Endothelial cell of umbilical vein (primary cell): ENCODE measurements around the gene PPP1R12A. TPM values are rescaled to one million over a fixed set of nuclear protein-coding genes. Genes with fewer than 3 reads are reported as not detected.

Experiments used
- BruUV-seq: library from RNA; stranded (reverse); fragments of 400-500 nt; replicated peaks from 2 replicates; lab custom pipeline; 2021; lab: Mats Ljungman, UMichigan
- CTCF ChIA-PET: fragments of 300-600, 350-600 bp; sonication (Branson Sonifier 250); formaldehyde crosslinking; loops from one replicate; lab custom pipeline; 2021; ENCODE audit warnings: antibody characterized with exemption, inconsistent platforms; lab: Charles Lee
- POLR2A ChIA-PET: fragments of 300-600, 350-600 bp; sonication (Branson Sonifier 250); formaldehyde crosslinking; loops from one replicate; lab custom pipeline; 2021; ENCODE audit warnings: antibody characterized with exemption, inconsistent platforms; lab: Charles Lee
- DNase-seq: peaks from one replicate; pipeline ENCODE4 v3.0.0-alpha.2; 2011; ENCODE audit warnings: low read depth, low spot score
- FAIRE-seq: peaks from 2 replicates; lab custom pipeline; 2011; peaks lifted over from hg19 to GRCh38; lab: Jason Lieb, UNC
- H2AFZ ChIP-seq: 2 replicates; pipeline ENCODE4 v1.6.0; 2012; ENCODE audit warnings: low read depth, low read length, control low read depth, inconsistent platforms
- H3K27ac ChIP-seq: 2 replicates; pipeline ENCODE4 v1.5.1; 2011; ENCODE audit warnings: low read depth, mild to moderate bottlenecking, control low read depth, low read length, moderate library complexity; ENCODE audit not compliant: insufficient read depth
- H3K27me3 ChIP-seq, 2 experiments: 2 replicates each; pipeline versions ENCODE4 v1.6.0 to v1.6.1; 2011; ENCODE audit warnings: low read length in 2 of 2, mixed read lengths in 1 of 2; ENCODE audit not compliant: control insufficient read depth in 2 of 2, insufficient read depth in 2 of 2
- H3K36me3 ChIP-seq, 2 experiments: 2 replicates in 1 of 2; 3 replicates in 1 of 2; pipeline ENCODE4 v1.5.1; 2011; ENCODE audit warnings: low read length in 2 of 2, mild to moderate bottlenecking in 1 of 2, moderate library complexity in 1 of 2; ENCODE audit not compliant: control insufficient read depth in 2 of 2, insufficient read depth in 2 of 2; ENCODE audit errors: extremely low read depth in 1 of 2
- H3K4me1 ChIP-seq: 3 replicates; pipeline ENCODE4 v1.5.1; 2011; ENCODE audit warnings: mild to moderate bottlenecking, low read length; ENCODE audit not compliant: control insufficient read depth, insufficient read depth; ENCODE audit errors: extremely low read depth
- H3K4me2 ChIP-seq: 2 replicates; pipeline ENCODE4 v1.6.1; 2011; ENCODE audit warnings: low read length, control low read depth, mixed read lengths; ENCODE audit not compliant: insufficient read depth
- H3K4me3 ChIP-seq, 3 experiments: fragments of 200-600 bp in 1 of 3; sonication (generic), shearing (Covaris generic) in 1 of 3; replicated peaks in 1 of 3; 2 replicates each; pipeline ENCODE4 v1.5.1; 2011 to 2016; ENCODE audit warnings: control low read depth in 3 of 3, low read length in 3 of 3, mild to moderate bottlenecking in 2 of 3, inconsistent platforms in 1 of 3, low read depth in 1 of 3, moderate library complexity in 1 of 3; ENCODE audit not compliant: insufficient read depth in 1 of 3
- H3K79me2 ChIP-seq: 2 replicates; pipeline ENCODE4 v1.6.0; 2012; ENCODE audit warnings: low read length, inconsistent platforms; ENCODE audit not compliant: control insufficient read depth, insufficient read depth
- H3K9ac ChIP-seq: replicated peaks from 2 replicates; pipeline ENCODE3; 2011; ENCODE audit warnings: low read length, control low read depth; ENCODE audit not compliant: insufficient read depth; ENCODE audit errors: extremely low read depth
- H3K9me1 ChIP-seq: replicated peaks from 3 replicates; pipeline ENCODE4 v1.6.0; 2011; ENCODE audit warnings: mild to moderate bottlenecking, low read length; ENCODE audit not compliant: control insufficient read depth, insufficient read depth; ENCODE audit errors: extremely low read depth
- H3K9me3 ChIP-seq: replicated peaks from 2 replicates; pipeline ENCODE4 v1.5.1; 2012; ENCODE audit warnings: low read length, inconsistent platforms; ENCODE audit not compliant: control insufficient read depth, insufficient read depth
- H4K20me1 ChIP-seq: replicated peaks from 2 replicates; pipeline ENCODE3; 2011; ENCODE audit warnings: mild to moderate bottlenecking, low read length; ENCODE audit not compliant: control insufficient read depth, insufficient read depth; ENCODE audit errors: extremely low read depth
- CTCF ChIP-seq, 2 donors: IDR thresholded peaks; 1 replicate in 1 of 2; 2 replicates in 1 of 2; pipeline ENCODE4 v1.5.1; 2011; ENCODE audit warnings: low read length in 2 of 2, mild to moderate bottlenecking in 2 of 2, moderate library complexity in 2 of 2, control low read depth in 1 of 2, inconsistent platforms in 1 of 2, low read depth in 1 of 2; ENCODE audit not compliant: insufficient read depth in 1 of 2; ENCODE audit errors: extremely low read depth in 1 of 2
- EZH2 ChIP-seq: IDR thresholded peaks from 2 replicates; pipeline ENCODE4 v1.6.1; 2012; ENCODE audit warnings: borderline replicate concordance, low read depth, mild to moderate bottlenecking, moderate library complexity, low read length, inconsistent platforms; ENCODE audit not compliant: severe bottlenecking
- FOS ChIP-seq: IDR thresholded peaks from 2 replicates; pipeline ENCODE4 v1.6.1; 2011; ENCODE audit warnings: mild to moderate bottlenecking, low read length, moderate library complexity, borderline replicate concordance; ENCODE audit not compliant: insufficient read depth
- GATA2 ChIP-seq: IDR thresholded peaks from 2 replicates; pipeline ENCODE4 v1.7.0; 2011; ENCODE audit warnings: low read depth, mild to moderate bottlenecking, moderate library complexity, mixed read lengths, low read length; ENCODE audit not compliant: insufficient read length, insufficient read depth
- JUN ChIP-seq: IDR thresholded peaks from 2 replicates; pipeline ENCODE4 v1.6.1; 2011; ENCODE audit warnings: borderline replicate concordance, low read depth; ENCODE audit not compliant: insufficient read length, insufficient read depth
- MAX ChIP-seq: IDR thresholded peaks from 2 replicates; pipeline ENCODE4 v1.6.1; 2011; ENCODE audit not compliant: insufficient read depth, insufficient read length
- POLR2A ChIP-seq: IDR thresholded peaks from 2 replicates; pipeline ENCODE4 v1.6.1; 2012; ENCODE audit warnings: low read depth, mild to moderate bottlenecking, control low read depth, low read length
- POLR2AphosphoS5 ChIP-seq: IDR thresholded peaks from 2 replicates; pipeline ENCODE4 v1.6.1; 2012; ENCODE audit warnings: low read depth, mild to moderate bottlenecking, control low read depth, low read length, moderate library complexity; ENCODE audit not compliant: insufficient read depth
- dilution Hi-C: fragments of 300-500 bp; cut with MboI; formaldehyde crosslinking; loops from one replicate; pipeline ENCODE4 v1.15.0; 2019; ENCODE audit warnings: low sequenced_read_pairs; ENCODE audit not compliant: extremely low pct_ligation_motif_present
- intact Hi-C: fragments of 100-400 bp; cut with micrococcal nuclease; formaldehyde crosslinking; loops from one replicate; pipeline ENCODE4 v1.10.0; 2022
- polyA plus RNA-seq, 4 experiments: library from polyadenylated mRNA; depleted of rRNA in 3 of 4; stranded (reverse) in 3 of 4; unstranded in 1 of 4; fragments of >200 nt; gene quantifications; 2 replicates each; pipeline versions ENCODE4 v1.2.1 to v1.2.3, GENCODE V29; 2011 to 2012; ENCODE audit warnings: missing spikeins in 1 of 4
- total RNA-seq: library from RNA; stranded (reverse); gene quantifications from 2 replicates; pipeline ENCODE4 v1.2.3, GENCODE V29; 2021

PPP1R12A gene
- total and polyA plus RNA-seq, 2 donors (not counting 3 experiments of a cell fraction or from before 2014, with no cell fraction given), result 12.9 to 83.9 TPM

GRCh38 chr12:79847417-79847816 lies 87.5 kb downstream of the PPP1R12A start:
- dilution Hi-C loops, result no loop called here
- Histone ChIP-seq H3K9me1 (no peaks in the 10 kb centered on the region), H3K4me3 (no peak overlapping the region), H3K9me3 (no peaks in the 10 kb centered on the region), H3K36me3 (no peaks in the 10 kb centered on the region), H3K27me3 (no peaks in the 10 kb centered on the region), H2AFZ (no peak overlapping the region), H3K27ac (no peak overlapping the region), H3K9ac (no peak overlapping the region), H3K4me2 (no peak overlapping the region), H3K4me1 (peaks cover 36% of the 10 kb centered on the region), H3K79me2 (peaks cover 50% of the 10 kb centered on the region), H4K20me1 (no peaks in the 10 kb centered on the region)
- FAIRE-seq, result no peak
- POLR2A ChIA-PET, result no interaction called here
- DNase-seq, result no peak
- no TSS peak for BruUV-seq
- intact Hi-C loops, result loop anchor here (10.0 kb wide), 1 partner anchor 293 kb away; no protein-coding TSS in a partner anchor
- CTCF ChIA-PET, result no interaction called here
- no peak for TF ChIP-seq EZH2
- TF ChIP-seq CTCF (IDR thresholded peaks at IDR 0.05; ENCODE audit: extremely low read depth in 1 of 2, insufficient read depth in 1 of 2, low read depth in 1 of 2, low read length in 2 of 2), result no peak
- no peak for TF ChIP-seq POLR2A
- TF ChIP-seq FOS, result no peak
- no peak for TF ChIP-seq POLR2AphosphoS5
- TF ChIP-seq JUN, result no peak
- TF ChIP-seq MAX, result no peak
- no peak for TF ChIP-seq GATA2
